Measurements from ENCODE around the gene TOPORS.
"Not testable (repeated sequence)": the region's sequence is repeated elsewhere in the genome, so short reads cannot be mapped to it uniquely, and the experiment has no call there.

The TOPORS gene

GRCh38 chr9:32554591-32554990 lies 2.2 kb upstream of the TOPORS start:
- H3K9me3 ChIP-seq (ENCODE audit: control insufficient read depth, insufficient read depth, low read length), result no peaks in the 10 kb centered on the region
- H3K27me3 ChIP-seq (ENCODE audit: control insufficient read depth, insufficient read depth, low read length), result no peaks in the 10 kb centered on the region
- peaks cover 6% of the 10 kb centered on the region for H3K4me1 ChIP-seq (ENCODE audit: control insufficient read depth, insufficient read depth, low read length)
- no peak overlapping the region for H3K9ac ChIP-seq (ENCODE audit: low read depth, low read length)
- no peaks in the 10 kb centered on the region for H3K36me3 ChIP-seq (ENCODE audit: control insufficient read depth, insufficient read depth, low read length)
- H3K4me3 ChIP-seq (ENCODE audit: low read depth, low read length), result no peak overlapping the region

DNA sequence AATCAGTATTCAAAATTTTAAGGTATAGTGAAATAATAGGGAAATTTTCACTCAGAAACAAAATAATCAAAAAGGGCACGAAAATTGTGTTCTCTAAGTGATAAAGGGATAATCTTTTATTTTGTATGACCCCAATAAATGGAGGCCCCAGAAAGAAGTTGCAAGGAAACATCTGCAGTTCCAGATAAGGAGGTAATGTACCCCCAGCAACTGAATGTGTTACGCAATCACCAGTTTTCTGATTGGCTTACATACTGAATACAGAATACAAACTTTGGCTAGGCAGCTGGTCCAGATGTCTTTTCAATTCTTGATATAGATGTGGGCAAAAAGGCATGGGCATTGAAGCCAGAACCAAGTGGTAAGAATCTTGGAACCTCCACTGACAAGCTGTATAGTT lies 1.7 kb upstream of the TOPORS start:
- Histone ChIP-seq H3K27me3 (ENCODE audit: control insufficient read depth, insufficient read depth, low read length) (no peaks in the 10 kb centered on the region), H3K4me1 (ENCODE audit: control insufficient read depth, insufficient read depth, low read length) (peaks cover 9% of the 10 kb centered on the region), H3K9ac (ENCODE audit: low read depth, low read length) (no peak overlapping the region), H3K9me3 (ENCODE audit: control insufficient read depth, insufficient read depth, low read length) (no peaks in the 10 kb centered on the region), H3K36me3 (ENCODE audit: control insufficient read depth, insufficient read depth, low read length) (no peaks in the 10 kb centered on the region), H3K4me3 (ENCODE audit: low read depth, low read length) (no peak overlapping the region)

GRCh38 chr9:32551276-32552051 lies 922 bp downstream of the TOPORS start:
- Histone ChIP-seq H3K4me3 (ENCODE audit: low read depth, low read length) (peak overlapping the region; percentile 86), H3K9me3 (ENCODE audit: control insufficient read depth, insufficient read depth, low read length) (no peaks in the 10 kb centered on the region), H3K9ac (ENCODE audit: low read depth, low read length) (peak overlapping the region; percentile 82), H3K4me1 (ENCODE audit: control insufficient read depth, insufficient read depth, low read length) (peaks cover 9% of the 10 kb centered on the region), H3K27me3 (ENCODE audit: control insufficient read depth, insufficient read depth, low read length) (no peaks in the 10 kb centered on the region), H3K36me3 (ENCODE audit: control insufficient read depth, insufficient read depth, low read length) (no peaks in the 10 kb centered on the region)

GRCh38 chr9:32550562-32551275 lies 1.7 kb downstream of the TOPORS start:
- Histone ChIP-seq H3K4me3 (ENCODE audit: low read depth, low read length) (peak overlapping the region; percentile 86), H3K27me3 (ENCODE audit: control insufficient read depth, insufficient read depth, low read length) (no peaks in the 10 kb centered on the region), H3K36me3 (ENCODE audit: control insufficient read depth, insufficient read depth, low read length) (no peaks in the 10 kb centered on the region), H3K9ac (ENCODE audit: low read depth, low read length) (peak overlapping the region; percentile 86), H3K4me1 (ENCODE audit: control insufficient read depth, insufficient read depth, low read length) (peaks cover 9% of the 10 kb centered on the region), H3K9me3 (ENCODE audit: control insufficient read depth, insufficient read depth, low read length) (no peaks in the 10 kb centered on the region)

GRCh38 chr9:32550150-32550561 lies 2.2 kb downstream of the TOPORS start:
- H3K36me3 ChIP-seq (ENCODE audit: control insufficient read depth, insufficient read depth, low read length), result no peaks in the 10 kb centered on the region
- H3K4me3 ChIP-seq (ENCODE audit: low read depth, low read length), result peak overlapping the region; percentile 86
- H3K9me3 ChIP-seq (ENCODE audit: control insufficient read depth, insufficient read depth, low read length), result no peaks in the 10 kb centered on the region
- H3K9ac ChIP-seq (ENCODE audit: low read depth, low read length), result peak overlapping the region; percentile 86
- no peaks in the 10 kb centered on the region for H3K27me3 ChIP-seq (ENCODE audit: control insufficient read depth, insufficient read depth, low read length)
- peaks cover 9% of the 10 kb centered on the region for H3K4me1 ChIP-seq (ENCODE audit: control insufficient read depth, insufficient read depth, low read length)

GRCh38 chr9:32548213-32548612 lies 4.2 kb downstream of the TOPORS start:
- not testable (repeated sequence) for H3K9me3 ChIP-seq (ENCODE audit: control insufficient read depth, insufficient read depth, low read length); H3K36me3 ChIP-seq (ENCODE audit: control insufficient read depth, insufficient read depth, low read length); H3K4me3 ChIP-seq (ENCODE audit: low read depth, low read length); H3K27me3 ChIP-seq (ENCODE audit: control insufficient read depth, insufficient read depth, low read length); H3K4me1 ChIP-seq (ENCODE audit: control insufficient read depth, insufficient read depth, low read length); H3K9ac ChIP-seq (ENCODE audit: low read depth, low read length)

DNA sequence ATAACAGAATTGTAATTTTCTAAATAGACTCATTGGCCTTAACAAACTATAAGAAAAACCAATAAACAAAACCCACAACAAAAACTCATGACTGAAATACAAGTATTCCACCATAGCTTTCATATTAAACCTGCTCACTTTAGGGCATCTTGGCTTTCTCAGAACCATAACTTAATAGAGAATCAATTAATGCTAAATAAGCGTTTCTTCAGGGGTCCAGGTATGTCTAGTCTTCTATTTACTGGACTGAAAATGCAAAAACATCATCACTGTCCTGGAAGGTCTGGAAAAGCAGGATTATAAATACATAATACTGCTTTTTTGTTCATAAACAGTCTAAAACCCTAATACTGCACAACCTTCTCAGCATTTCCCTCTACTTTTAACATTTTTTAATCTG lies 6.5 kb downstream of the TOPORS start:
- no peaks in the 10 kb centered on the region for H3K27me3 ChIP-seq (ENCODE audit: control insufficient read depth, insufficient read depth, low read length)
- H3K4me3 ChIP-seq (ENCODE audit: low read depth, low read length), result no peak overlapping the region
- no peaks in the 10 kb centered on the region for H3K36me3 ChIP-seq (ENCODE audit: control insufficient read depth, insufficient read depth, low read length)
- peaks cover 4% of the 10 kb centered on the region for H3K4me1 ChIP-seq (ENCODE audit: control insufficient read depth, insufficient read depth, low read length)
- H3K9ac ChIP-seq (ENCODE audit: low read depth, low read length), result no peak overlapping the region
- no peaks in the 10 kb centered on the region for H3K9me3 ChIP-seq (ENCODE audit: control insufficient read depth, insufficient read depth, low read length)

- H3K27me3 ChIP-seq (ENCODE audit: control insufficient read depth, insufficient read depth, low read length), result no peaks in the 10 kb centered on the region
- H3K9me3 ChIP-seq (ENCODE audit: control insufficient read depth, insufficient read depth, low read length), result no peaks in the 10 kb centered on the region
- H3K4me3 ChIP-seq (ENCODE audit: low read depth, low read length), result no peak overlapping the region
- H3K36me3 ChIP-seq (ENCODE audit: control insufficient read depth, insufficient read depth, low read length), result no peaks in the 10 kb centered on the region
- no peak overlapping the region for H3K9ac ChIP-seq (ENCODE audit: low read depth, low read length)
- no peaks in the 10 kb centered on the region for H3K4me1 ChIP-seq (ENCODE audit: control insufficient read depth, insufficient read depth, low read length)
Observed at GRCh38 chr9:32543047-32543446, 9.3 kb downstream of the TOPORS start.

DNA sequence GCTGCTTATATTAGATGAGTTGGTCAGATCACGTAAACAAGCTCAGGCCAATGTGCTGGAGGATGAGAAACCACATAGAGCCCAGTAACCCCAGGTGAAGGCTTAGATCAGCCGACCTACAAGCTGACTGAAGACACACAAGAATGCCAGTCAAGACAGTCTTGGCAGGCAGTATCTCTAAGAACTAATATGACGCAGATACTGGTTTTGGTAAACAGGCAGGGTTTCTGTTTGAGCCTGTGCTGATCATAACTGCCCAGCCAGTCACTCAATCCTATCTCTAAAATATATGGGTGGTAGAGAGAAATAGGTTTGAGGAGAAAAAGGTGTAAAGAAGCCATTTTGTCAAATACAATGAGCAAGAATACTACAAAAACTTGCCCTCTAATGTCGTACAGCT lies 18.6 kb downstream of the TOPORS start:
- Histone ChIP-seq H3K36me3 (ENCODE audit: control insufficient read depth, insufficient read depth, low read length) (no peaks in the 10 kb centered on the region), H3K4me3 (ENCODE audit: low read depth, low read length) (no peak overlapping the region), H3K4me1 (ENCODE audit: control insufficient read depth, insufficient read depth, low read length) (no peaks in the 10 kb centered on the region), H3K9ac (ENCODE audit: low read depth, low read length) (no peak overlapping the region), H3K27me3 (ENCODE audit: control insufficient read depth, insufficient read depth, low read length) (no peaks in the 10 kb centered on the region), H3K9me3 (ENCODE audit: control insufficient read depth, insufficient read depth, low read length) (no peaks in the 10 kb centered on the region)

DNA sequence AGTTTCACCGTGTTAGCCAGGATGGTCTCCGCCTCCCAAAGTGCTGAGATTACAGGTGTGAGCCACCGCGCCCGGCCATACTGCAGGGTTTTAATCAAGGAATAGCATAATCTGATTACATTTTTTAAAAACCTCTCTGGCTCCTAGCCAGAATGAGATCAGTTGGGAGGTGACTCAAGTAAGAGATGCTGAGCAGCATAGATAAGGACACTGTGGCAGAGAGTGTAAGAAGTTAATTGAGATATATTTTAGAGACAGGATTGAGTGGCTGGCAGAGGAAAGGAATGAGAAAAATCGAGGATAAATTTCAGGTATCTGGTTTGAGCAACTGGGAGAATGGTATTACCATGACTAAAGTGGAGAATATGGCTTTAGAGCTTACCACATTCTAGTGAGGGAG lies 19.1 kb downstream of the TOPORS start:
- H3K9ac ChIP-seq (ENCODE audit: low read depth, low read length), result no peak overlapping the region
- H3K36me3 ChIP-seq (ENCODE audit: control insufficient read depth, insufficient read depth, low read length), result no peaks in the 10 kb centered on the region
- no peak overlapping the region for H3K4me3 ChIP-seq (ENCODE audit: low read depth, low read length)
- no peaks in the 10 kb centered on the region for H3K27me3 ChIP-seq (ENCODE audit: control insufficient read depth, insufficient read depth, low read length)
- H3K4me1 ChIP-seq (ENCODE audit: control insufficient read depth, insufficient read depth, low read length), result no peaks in the 10 kb centered on the region
- no peaks in the 10 kb centered on the region for H3K9me3 ChIP-seq (ENCODE audit: control insufficient read depth, insufficient read depth, low read length)

DNA sequence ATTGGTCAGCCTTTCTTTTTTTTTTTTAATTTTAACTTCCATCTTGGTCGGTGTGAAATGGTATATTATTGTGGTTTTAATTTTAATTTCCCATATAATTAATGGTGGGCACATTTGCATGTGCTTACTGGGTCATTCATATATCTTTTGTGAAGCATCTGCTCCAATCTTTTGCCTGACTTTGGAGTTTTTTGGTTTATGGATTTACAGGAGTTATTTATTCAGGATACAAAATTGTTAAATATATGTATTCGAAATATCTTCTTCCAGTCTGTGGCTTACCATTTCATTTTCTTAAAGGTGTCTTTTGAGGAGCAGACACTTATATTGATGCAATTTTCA lies 25.7 kb downstream of the TOPORS start:
- Histone ChIP-seq H3K4me1 (ENCODE audit: control insufficient read depth, insufficient read depth, low read length) (no peaks in the 10 kb centered on the region), H3K27me3 (ENCODE audit: control insufficient read depth, insufficient read depth, low read length) (no peaks in the 10 kb centered on the region), H3K9ac (ENCODE audit: low read depth, low read length) (no peak overlapping the region), H3K36me3 (ENCODE audit: control insufficient read depth, insufficient read depth, low read length) (no peaks in the 10 kb centered on the region), H3K9me3 (ENCODE audit: control insufficient read depth, insufficient read depth, low read length) (no peaks in the 10 kb centered on the region), H3K4me3 (ENCODE audit: low read depth, low read length) (peak overlapping the region; percentile 73)

DNA sequence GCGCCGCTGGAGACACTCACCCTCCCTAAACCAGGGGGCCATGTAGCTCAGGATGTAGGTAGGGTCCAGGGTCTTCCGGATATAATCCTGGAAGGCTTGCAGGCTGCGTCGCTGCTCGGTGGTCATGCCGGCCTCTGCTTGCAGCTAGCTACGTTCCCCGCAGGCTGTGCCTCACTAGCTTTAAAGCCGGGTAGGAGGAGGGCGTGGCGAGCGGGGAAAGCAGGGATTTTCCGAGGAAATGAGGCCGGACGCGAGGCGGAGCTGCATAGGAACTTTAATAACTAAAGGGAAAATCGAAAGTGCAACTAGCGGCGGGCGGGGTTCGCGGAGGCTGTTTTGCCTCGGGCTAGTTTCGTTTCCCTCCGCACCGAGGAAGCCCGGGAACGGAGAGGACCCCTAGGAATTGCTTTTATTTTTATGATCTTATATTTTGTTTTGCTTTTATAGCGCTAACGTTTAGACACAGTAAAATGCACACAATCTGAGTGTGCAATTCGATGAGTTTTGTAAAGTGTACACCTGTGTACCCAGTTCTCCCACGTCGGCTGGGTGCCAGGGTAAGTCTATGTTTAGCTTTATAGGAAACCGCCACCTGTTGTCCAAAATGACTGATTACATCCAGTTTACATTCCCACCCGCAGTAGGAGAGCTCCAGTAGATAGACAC lies 26.2 kb downstream of the TOPORS start, which contains the start of gene RIGI:
Gene RIGI (minus strand): TSS at position 156 of the 666 bp plus-strand sequence. CDS start 30 bp downstream, at position 126.
- peak within 1 kb of the TSS; percentile 73 for H3K4me3 ChIP-seq (ENCODE audit: low read depth, low read length)
- no peaks in the 10 kb centered on the region for H3K4me1 ChIP-seq (ENCODE audit: control insufficient read depth, insufficient read depth, low read length)

More for the DNA sequence above, 26.2 kb downstream of the TOPORS start, which contains the start of gene RIGI:
- peak within 1 kb of the TSS; percentile 71 for H3K9ac ChIP-seq (ENCODE audit: low read depth, low read length)
- H3K36me3 ChIP-seq (ENCODE audit: control insufficient read depth, insufficient read depth, low read length), result no peaks in the 10 kb centered on the region
- H3K9me3 ChIP-seq (ENCODE audit: control insufficient read depth, insufficient read depth, low read length), result no peaks in the 10 kb centered on the region
- no peaks in the 10 kb centered on the region for H3K27me3 ChIP-seq (ENCODE audit: control insufficient read depth, insufficient read depth, low read length)

Measured in iPS-15b (cell line).